Spleen (tissue), 7 donors: ENCODE results near the gene ZNF362.

ENCODE experiments used
- CTCF ChIP-seq, 11 experiments: fragments of 200-600 bp in 7 of 11; fragments of 450-650 bp in 4 of 11; sonication (generic) in 4 of 11; IDR thresholded peaks in 8 of 11; conservative IDR thresholded peaks in 3 of 11; 1 replicate in 7 of 11; 2 replicates in 4 of 11; pipeline versions ENCODE4 v1.4.0 to v1.8.0; 2016 to 2021; ENCODE audit warnings: antibody characterized with exemption in 11 of 11, inconsistent platforms in 4 of 11, mild to moderate bottlenecking in 1 of 11
- POLR2A ChIP-seq, 3 donors: fragments of 450-650 bp; IDR thresholded peaks; one replicate each; pipeline ENCODE4 v1.5.1; 2017; ENCODE audit warnings: antibody characterized with exemption in 3 of 3, mild to moderate bottlenecking in 1 of 3
- POLR2AphosphoS5 ChIP-seq, 3 donors: sonication (generic); formaldehyde crosslinking; IDR thresholded peaks; one replicate each; pipeline ENCODE4 v1.5.1; 2017; ENCODE audit warnings: antibody characterized with exemption in 3 of 3
- donor health status: DM: no; HTN: no; CAD: no; lungs with moderate emphysema.
- donor health status: DM: no; HTN: no; CAD: no.
- donor health status: DM: no; HTN: no; CAD: no.

- TF ChIP-seq POLR2AphosphoS5 (IDR thresholded peaks at IDR 0.05) (peak in 1 of 3 donors; percentile 9), CTCF (IDR thresholded peaks at IDR 0.05 in 8 of 11, conservative IDR thresholded peaks at IDR 0.05 in 3 of 11) (no peak), POLR2A (IDR thresholded peaks at IDR 0.05) (no peak)
Measured at GRCh38 chr1:33273406-33273805, 17.1 kb downstream of the ZNF362 start.
